COLO668 (cell line): ENCODE measurements around the gene RBM4.
A peak's percentile ranks its signal among the peaks of the same experiment; 100 is the strongest.

ENCODE experiments used
- DNase-seq: peaks from one replicate; lab custom pipeline; 2025; ENCODE audit not compliant: unreplicated experiment; lab: John Stamatoyannopoulos, UW

Gene RBM4

DNA sequence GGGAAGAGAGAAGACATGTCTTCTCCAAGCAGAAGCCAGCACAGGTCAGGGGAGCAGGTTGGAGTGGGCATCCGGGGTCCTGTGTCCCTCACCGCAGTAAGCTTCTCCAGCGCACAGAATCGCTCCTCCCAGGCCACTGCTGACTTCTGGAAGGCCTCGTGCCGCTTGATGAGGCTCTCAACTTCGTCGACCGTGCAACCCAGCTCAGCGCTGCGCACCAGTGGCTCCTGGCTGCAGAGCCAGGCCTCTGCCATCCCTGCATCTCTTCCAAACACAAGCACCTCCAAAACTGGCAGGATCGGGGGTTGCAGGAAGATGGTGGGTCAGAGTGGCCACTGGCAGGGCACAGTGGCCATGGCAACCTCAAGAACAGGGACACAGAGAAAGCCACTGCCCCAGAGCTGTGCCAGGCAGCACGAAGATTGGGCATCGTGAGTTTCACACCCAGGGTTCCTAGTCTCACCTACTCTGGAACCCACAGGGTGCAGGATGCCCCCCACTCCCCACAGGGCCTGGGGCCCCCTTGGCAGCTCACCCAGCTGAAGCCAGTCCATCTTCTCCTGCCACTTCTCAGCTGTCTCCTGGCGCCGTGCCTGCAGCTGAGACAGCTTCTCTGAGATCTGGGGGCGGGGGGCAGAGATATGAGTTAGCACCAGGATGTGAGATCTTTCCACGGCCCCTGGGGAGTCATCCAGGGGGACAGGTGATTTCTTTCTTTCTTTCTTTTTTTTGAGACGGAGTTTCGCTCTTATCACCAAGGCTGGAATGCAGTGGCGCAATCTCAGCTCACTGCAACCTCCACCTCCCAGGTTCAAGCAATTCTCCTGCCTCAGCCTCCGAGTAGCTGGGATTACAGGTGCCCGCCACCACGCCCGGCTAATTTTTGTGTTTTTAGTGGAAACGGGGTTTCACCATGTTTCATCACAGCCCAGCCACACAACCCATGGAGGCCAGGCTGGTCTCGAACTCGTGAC is 50.3 kb downstream of the RBM4 start:
- no peak for DNase-seq

DNA sequence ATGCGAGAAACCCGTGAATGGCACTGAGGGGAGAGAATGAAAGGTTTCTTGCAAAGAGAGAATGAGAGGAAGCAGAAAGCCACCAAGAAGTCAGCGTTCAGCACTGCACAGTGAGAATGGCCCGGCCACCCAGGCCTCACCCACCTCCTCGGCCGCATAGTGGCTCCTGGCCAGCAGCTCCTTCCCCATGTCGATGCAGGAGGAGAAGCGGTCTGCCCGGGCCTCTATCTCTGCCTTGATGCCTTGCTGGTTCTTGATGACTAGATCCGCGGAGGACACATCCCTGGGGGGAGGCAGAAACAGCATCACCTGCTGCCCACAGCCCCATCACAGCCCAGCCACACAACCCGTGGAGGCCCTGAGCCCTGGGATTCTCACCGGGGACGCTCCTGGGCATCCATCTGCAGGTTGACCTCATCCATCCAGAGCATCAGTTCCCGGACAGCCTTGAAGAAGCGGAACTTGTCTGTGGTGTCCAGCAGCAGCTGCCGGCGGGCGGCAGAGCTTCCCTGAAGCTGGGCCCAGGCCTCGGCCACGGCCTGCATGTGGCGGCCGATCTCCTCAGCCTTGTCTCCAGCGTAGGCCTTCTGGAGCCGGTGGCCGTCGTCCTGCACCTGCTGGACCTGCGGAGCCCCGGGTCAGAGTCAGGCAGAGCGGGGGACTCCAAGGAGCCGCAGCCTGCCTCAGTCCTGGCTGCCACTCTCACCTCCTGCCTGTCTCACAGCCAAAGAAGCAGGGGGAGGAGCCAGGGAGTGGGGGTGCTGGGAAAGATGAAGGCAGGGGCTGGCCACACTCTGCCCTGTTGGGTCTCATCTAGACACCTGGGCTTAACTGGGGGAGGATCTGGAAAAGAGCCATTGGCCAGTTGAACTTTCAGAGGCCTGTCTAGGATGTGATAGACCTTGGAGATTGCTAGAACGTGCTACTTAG is 51.4 kb downstream of the RBM4 start:
- DNase-seq, result no peak

DNA sequence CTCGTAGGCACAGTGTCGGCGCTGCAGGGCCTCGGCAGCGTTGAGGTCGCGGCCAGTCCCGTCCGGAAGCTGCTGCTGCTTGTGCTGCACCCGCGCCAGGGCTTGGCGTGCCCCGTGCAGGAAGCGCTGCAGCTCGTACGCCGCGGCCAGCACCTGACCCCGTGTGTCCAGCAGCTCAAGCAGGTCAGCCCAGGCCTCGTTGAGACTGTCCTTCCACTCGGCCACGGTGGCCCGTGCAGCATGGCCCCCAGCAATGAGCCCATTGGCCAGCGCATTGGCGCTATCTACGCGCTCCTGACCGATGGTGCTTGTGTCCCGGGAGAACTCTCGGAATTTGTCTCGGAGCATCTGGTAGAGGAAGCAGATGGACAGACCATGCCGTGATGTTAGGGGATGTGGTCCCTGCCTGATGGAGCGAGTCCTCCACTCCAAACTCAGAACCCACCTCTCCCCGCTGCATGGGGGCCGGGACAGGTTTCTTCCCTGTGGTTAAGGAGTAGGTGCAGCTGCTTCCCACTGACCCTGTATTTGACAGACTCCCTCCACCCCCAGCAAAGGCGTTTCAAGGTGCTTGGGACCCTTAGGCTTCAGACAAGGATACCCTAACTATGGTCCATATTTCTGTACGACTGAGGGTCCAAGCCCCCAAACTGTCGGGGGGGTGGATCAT is 52.9 kb downstream of the RBM4 start:
- no peak for DNase-seq

DNA sequence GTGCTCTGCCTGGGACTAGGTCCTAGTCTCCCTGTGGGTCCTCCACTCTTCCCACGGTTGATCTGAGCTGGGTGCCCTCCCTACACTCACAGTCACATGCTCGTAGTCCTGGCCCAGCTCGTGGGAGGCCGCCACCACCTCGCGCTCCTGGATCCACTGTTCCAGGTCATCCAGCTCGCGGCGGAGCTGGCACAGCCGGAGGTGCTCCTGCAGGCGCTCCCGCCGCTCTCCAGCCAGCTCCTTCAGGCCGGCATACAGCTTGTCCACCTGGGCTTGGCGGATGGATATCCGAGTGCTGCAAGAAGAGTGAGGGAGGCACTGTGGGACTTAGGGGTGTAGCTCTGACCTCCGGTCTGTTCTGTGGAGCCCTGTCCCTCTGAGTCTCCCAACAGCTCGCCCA is 53.9 kb downstream of the RBM4 start:
- DNase-seq, result no peak

DNA sequence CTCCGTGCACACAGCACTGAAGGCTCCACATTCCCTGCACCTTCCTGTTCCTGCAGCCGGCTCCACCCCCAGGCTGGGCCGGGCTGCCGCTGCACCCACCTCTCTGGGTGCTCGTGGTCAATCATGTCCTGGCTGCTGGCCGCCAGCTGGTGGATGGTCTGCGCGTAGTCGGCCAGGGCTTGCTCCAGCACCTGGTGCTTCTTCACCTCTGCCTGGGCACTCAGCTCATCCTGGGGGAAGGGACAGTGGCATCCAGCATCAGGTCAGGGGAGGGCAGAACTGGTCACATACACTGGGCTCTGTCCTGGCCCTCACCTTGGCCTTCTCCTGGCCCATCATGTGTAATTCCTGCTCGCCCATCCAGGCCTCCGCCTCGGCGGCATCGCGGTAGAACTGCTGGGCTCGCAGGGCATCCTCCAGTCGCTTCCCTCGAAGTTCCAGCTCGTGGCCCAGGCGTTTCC is 54.4 kb downstream of the RBM4 start:
- DNase-seq, result no peak

DNA sequence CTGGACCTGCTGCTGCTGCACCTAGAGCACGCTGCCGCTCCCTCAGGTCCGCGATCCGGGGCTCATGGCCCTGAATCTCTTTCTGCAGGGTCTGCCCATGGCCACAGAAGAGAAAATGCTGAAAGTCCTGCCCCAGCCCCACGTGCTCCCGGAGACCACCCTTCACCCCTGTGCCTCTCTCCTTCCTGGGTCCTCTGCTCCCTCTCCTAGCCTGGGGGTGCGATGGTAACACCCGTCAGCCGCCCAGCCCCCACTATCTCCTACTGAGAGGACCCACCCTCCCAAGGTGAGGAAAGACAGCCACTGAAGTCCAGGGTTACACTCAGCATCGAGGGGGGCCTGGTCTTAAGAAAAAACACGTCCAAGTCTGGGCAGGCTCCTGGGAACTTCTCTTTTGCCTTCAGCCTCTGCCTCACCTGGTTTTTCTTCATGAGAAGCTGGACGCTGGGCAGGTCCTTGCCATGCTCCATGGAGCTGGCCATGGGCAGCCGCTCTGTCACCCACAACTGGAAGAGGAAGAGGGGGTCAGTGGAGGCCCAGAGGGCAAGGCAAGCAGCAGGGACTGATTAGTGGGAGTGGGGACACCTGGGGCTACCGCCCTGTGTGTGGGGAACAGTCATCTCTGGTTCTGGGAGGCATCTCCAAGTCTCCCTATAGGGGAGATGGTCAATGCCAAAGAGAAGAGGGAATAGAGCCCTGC is 55.0 kb downstream of the RBM4 start:
- no peak for DNase-seq

DNA sequence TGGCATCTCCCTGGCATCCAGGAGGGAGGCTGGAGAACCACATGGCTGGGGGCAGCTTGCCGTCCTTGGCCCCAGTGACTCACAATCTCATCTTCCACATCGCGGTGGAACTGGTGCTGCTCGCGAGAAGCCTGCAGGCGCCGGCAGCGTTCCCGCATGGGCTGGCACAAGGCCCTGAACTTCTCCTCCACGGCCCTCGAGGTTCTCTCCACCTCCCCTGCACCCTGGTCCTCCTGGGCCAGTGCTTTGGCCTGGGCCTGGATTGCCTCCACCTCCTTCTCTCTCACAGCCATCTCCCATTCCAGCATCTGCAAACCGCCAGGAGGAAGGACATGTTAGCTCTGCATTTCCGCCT is 55.5 kb downstream of the RBM4 start:
- DNase-seq, result no peak

DNA sequence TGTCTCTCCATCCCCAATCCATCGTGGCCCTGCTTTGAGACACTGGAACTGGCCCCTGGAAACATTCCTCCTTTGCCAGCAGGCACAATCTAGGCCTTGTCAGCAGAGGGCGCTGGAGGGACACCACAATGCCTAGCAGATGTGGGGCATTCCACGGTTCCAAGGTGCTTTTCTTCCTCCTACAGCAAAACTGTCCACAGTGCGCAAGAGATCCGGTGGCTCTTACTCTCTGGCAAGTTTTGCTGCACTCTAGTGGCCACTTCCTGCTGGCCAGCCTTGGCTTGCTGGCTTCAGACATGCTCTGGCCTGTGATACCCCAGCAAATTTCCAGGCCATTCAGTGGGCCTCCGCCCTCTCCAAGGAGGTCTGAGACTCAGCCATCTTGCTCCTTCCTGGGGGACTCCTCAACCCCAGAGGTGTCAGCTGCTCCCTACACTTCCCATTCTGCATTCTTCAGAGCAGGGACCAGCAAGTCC is 56.3 kb downstream of the RBM4 start:
- peak; percentile 85 for DNase-seq
